Activated naive CD8-positive, alpha-beta T cell treated with anti-CD3 and anti-CD28 coated beads for 36 hours (primary cell): ENCODE results near the gene TET3. TPM values are rescaled to one million over a fixed set of nuclear protein-coding genes. Genes with fewer than 3 reads are reported as not detected.

Experiments
- DNase-seq: peaks from one replicate; pipeline ENCODE4 v3.0.0; 2021
- H3K27ac Mint-ChIP-seq: one replicate; pipeline ENCODE4 v1.8.0; 2022; ENCODE audit warnings: mild to moderate bottlenecking, moderate library complexity, mixed read lengths
- H3K27me3 Mint-ChIP-seq: one replicate; pipeline ENCODE4 v1.8.0; 2022; ENCODE audit warnings: mild to moderate bottlenecking, mixed read lengths
- H3K36me3 Mint-ChIP-seq: one replicate; pipeline ENCODE4 v1.8.0; 2021; ENCODE audit warnings: mild to moderate bottlenecking, mixed read lengths
- H3K4me1 Mint-ChIP-seq: one replicate; pipeline ENCODE4 v1.8.0; 2021; ENCODE audit warnings: mixed read lengths
- H3K4me3 Mint-ChIP-seq: one replicate; pipeline ENCODE4 v1.8.0; 2022; ENCODE audit warnings: mild to moderate bottlenecking, moderate library complexity, mixed read lengths
- H3K9me3 Mint-ChIP-seq: one replicate; pipeline ENCODE4 v1.8.0; 2022; ENCODE audit warnings: mixed read lengths
- total RNA-seq, 2 experiments: library from RNA; stranded (reverse); gene quantifications; one replicate each; pipeline ENCODE4 v1.2.3, GENCODE V29; 2021

TET3 gene
- total RNA-seq, 2 experiments from 2014 or later, result 14.8 TPM

DNA sequence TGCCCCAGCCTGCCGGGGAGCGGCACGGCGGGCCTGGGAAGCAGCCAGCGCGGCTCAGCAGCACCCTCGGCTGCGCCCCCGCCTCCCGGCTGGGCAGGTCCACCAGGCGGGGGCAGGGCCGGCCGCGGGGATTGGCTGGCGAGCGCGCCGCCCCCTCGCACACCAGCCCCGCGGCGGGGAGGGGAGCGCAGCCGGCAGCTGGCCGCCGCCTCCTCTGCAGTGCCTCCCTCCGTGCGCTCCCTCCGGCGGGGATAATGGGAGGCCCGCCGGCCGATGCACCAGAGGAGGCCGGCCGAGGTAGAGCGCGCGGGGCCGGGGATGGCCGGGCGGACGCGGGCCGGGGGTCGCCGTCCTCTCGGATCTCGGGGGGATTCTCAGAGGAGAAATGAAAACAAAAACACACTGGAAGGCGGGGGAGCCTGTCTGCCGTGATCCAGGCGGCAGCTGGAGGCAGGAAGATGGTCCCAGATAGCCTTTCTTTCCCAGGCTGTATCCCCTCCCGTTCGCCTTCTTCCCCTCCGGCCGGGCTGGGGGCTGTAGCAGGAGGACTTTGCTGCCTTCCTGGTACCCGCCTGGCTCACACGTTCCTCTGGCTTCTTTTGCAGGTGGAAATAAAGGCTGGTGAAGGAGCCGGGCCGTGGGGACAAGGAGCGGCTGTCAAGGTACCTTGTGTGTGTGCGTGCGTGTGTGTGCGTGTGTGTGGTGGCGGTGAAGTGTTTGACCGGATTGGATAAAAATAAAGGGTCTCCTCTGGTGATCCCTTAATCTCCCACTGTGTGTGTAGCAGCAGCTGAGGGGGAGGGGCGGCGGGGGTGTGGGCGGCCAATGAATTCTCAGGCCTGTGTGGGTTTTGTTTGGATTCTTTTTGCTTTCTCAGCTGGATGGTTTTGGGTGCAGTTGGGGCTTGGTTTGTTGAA lies 18.1 kb downstream of the TET3 start:
- H3K36me3 Mint-ChIP-seq, result peaks cover 8% of the 10 kb centered on the region
- no peaks in the 10 kb centered on the region for H3K27me3 Mint-ChIP-seq
- peak overlapping the region; percentile 81 for H3K4me3 Mint-ChIP-seq
- DNase-seq, result peak; percentile 91
- H3K27ac Mint-ChIP-seq, result peak overlapping the region; percentile 64
- H3K4me1 Mint-ChIP-seq, result peaks cover 76% of the 10 kb centered on the region
- no peaks in the 10 kb centered on the region for H3K9me3 Mint-ChIP-seq

DNA sequence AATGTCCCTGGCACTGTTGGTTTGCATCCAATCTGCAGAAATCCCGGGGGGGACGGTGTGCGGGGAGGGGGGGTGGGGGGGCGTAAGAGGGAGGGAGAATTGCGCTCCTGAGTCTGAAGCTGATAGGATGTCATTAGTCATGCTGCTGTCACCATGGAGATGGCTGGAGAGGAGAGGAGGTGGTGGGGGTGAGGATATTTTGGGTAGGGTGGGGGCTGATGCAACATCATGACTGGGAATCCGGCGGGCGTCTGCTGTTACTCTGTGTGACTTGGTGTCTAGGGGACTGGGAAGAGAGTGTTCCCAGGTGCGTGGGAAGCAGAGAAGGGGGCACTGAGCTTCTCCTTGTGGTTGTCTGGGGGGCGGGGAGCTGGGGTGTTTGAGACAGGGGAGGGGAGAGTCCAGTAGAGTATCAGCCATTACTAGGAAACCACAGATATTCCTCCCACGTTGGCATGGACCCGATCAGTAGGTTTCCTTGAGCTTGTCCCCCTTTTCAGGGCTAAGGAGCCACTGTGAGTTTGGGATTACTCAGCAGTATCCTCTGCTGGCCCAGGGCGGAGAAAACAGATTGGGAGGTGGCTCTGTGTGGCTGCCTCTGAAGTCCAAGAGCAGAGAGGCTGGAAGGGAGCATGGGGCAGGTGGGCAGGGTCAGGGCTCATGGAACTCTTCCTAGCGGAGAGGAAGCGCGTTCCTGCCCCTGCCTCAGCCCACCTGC lies 18.9 kb downstream of the TET3 start:
- peak overlapping the region; percentile 13 for H3K27ac Mint-ChIP-seq
- no peaks in the 10 kb centered on the region for H3K27me3 Mint-ChIP-seq
- H3K9me3 Mint-ChIP-seq, result no peaks in the 10 kb centered on the region
- peak overlapping the region; percentile 81 for H3K4me3 Mint-ChIP-seq
- peaks cover 69% of the 10 kb centered on the region for H3K4me1 Mint-ChIP-seq
- H3K36me3 Mint-ChIP-seq, result peaks cover 8% of the 10 kb centered on the region
- no peak for DNase-seq

- H3K27ac Mint-ChIP-seq, result no peak overlapping the region
These were observed 19.8 kb downstream of the TET3 start for GRCh38 chr2:74004212-74005182.

DNA sequence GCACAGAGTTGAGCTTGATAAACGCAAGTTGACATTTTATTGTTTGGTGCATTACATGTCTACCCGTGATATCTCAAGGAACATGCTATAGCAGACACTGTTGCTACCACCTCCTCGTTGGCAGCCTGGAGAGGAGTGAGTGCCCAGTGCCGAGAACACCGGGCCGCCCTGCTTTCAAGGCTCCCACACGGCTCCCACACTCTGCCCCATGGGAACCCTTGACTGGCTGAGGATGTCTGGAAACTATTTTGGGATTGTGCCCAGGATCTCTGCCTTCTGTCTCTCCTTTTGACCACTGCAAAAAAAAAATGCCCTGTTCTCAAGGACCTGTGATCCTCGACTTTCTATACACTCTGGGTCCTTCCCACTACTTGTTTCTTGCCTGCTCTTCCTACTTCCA lies 21.1 kb downstream of the TET3 start:
- Mint-ChIP-seq H3K9me3 (no peaks in the 10 kb centered on the region), H3K4me3 (no peak overlapping the region), H3K27me3 (no peaks in the 10 kb centered on the region), H3K4me1 (peaks cover 59% of the 10 kb centered on the region), H3K36me3 (peaks cover 8% of the 10 kb centered on the region), H3K27ac (no peak overlapping the region)
- DNase-seq, result no peak

More at GRCh38 chr2:74004212-74005182, 19.8 kb downstream of the TET3 start:
- H3K36me3 Mint-ChIP-seq, result peaks cover 8% of the 10 kb centered on the region
- no peak overlapping the region for H3K4me3 Mint-ChIP-seq
- DNase-seq, result no peak
- H3K27me3 Mint-ChIP-seq, result no peaks in the 10 kb centered on the region
- H3K9me3 Mint-ChIP-seq, result no peaks in the 10 kb centered on the region
- H3K4me1 Mint-ChIP-seq, result peaks cover 61% of the 10 kb centered on the region

DNA sequence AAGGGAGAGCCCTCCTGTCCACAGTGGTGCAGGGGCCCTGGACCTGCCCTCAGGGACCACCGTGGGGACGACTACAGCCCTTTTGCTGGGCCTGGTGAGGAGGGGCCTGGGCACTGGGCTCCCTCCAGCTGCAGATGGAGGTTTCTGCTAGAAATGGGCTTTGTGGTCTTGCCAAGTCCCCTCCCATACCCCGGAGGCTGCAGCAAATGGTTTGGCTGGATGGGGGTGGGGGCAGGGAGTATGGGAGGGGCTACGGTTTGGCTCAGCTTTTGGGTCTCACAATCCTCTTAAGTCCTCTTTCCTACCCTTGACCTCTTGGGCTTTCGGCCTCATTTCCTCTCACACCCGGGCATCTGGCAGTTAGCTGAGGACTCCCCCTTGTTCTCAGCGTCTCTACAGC lies 21.7 kb downstream of the TET3 start:
- Mint-ChIP-seq H3K27me3 (no peaks in the 10 kb centered on the region), H3K36me3 (peaks cover 8% of the 10 kb centered on the region), H3K4me1 (peaks cover 55% of the 10 kb centered on the region), H3K27ac (no peak overlapping the region), H3K4me3 (no peak overlapping the region), H3K9me3 (no peaks in the 10 kb centered on the region)
- no peak for DNase-seq

DNA sequence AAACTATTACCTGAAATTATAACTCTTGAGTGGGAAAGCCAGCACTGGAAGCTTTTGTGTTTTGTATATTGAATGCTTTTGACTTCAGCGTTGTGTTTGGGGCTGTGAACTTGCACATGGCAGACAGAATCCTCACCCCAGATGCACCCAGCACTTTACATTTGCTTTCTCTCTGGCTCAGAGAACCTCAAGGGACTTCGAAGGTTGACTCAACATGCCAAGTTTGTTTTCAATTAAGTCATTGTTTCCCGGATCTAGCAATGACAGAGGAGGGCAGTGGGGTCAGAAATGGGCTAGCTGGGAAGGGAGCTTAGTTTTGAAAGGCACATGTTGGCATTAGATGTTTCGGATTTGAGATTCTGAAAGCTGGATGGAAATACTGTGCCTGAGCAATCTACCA lies 22.4 kb downstream of the TET3 start:
- no peak overlapping the region for H3K4me3 Mint-ChIP-seq
- peaks cover 53% of the 10 kb centered on the region for H3K4me1 Mint-ChIP-seq
- no peak for DNase-seq
- H3K36me3 Mint-ChIP-seq, result peaks cover 8% of the 10 kb centered on the region
- no peaks in the 10 kb centered on the region for H3K27me3 Mint-ChIP-seq
- no peaks in the 10 kb centered on the region for H3K9me3 Mint-ChIP-seq
- no peak overlapping the region for H3K27ac Mint-ChIP-seq

GRCh38 chr2:74007711-74008110 lies 23.0 kb downstream of the TET3 start:
- Mint-ChIP-seq H3K27ac (no peak overlapping the region), H3K4me3 (no peak overlapping the region), H3K9me3 (no peaks in the 10 kb centered on the region), H3K27me3 (no peaks in the 10 kb centered on the region), H3K36me3 (peaks cover 8% of the 10 kb centered on the region), H3K4me1 (peaks cover 55% of the 10 kb centered on the region)
- DNase-seq, result no peak

- DNase-seq, result no peak
- Mint-ChIP-seq H3K27me3 (no peaks in the 10 kb centered on the region), H3K4me3 (no peak overlapping the region), H3K36me3 (peaks cover 7% of the 10 kb centered on the region), H3K27ac (no peak overlapping the region), H3K9me3 (no peaks in the 10 kb centered on the region), H3K4me1 (peaks cover 45% of the 10 kb centered on the region)
These were observed 24.2 kb downstream of the TET3 start for GRCh38 chr2:74008761-74009395.

- no peak overlapping the region for H3K4me3 Mint-ChIP-seq
- peaks cover 5% of the 10 kb centered on the region for H3K36me3 Mint-ChIP-seq
- peaks cover 41% of the 10 kb centered on the region for H3K4me1 Mint-ChIP-seq
- H3K9me3 Mint-ChIP-seq, result no peaks in the 10 kb centered on the region
- no peak for DNase-seq
- no peaks in the 10 kb centered on the region for H3K27me3 Mint-ChIP-seq
- H3K27ac Mint-ChIP-seq, result no peak overlapping the region
These were observed 24.9 kb downstream of the TET3 start for GRCh38 chr2:74009577-74009976.

DNA sequence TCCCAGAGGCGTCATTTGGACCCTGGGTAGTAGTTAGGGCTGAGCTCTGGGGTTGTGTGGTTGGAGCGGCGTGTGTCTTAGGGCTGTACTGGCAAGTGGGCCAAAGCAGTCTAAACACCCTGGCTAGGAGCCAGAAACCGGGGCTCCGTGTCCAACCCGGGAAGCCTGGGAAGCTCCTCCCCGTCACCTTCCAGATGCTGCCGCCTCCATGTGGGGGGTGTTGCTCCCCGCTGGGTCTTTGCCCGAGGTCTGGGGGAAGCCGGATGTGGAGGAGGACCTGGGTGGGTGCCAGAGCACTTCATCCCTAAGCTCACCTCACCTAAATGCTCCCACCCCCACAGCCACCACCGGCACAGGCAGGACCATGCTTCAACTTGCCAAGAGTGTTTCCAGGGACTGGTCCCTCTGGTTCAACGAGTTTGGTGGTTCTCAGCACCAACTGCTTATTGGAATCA lies 25.4 kb downstream of the TET3 start:
- peaks cover 40% of the 10 kb centered on the region for H3K4me1 Mint-ChIP-seq
- no peak overlapping the region for H3K4me3 Mint-ChIP-seq
- no peaks in the 10 kb centered on the region for H3K27me3 Mint-ChIP-seq
- H3K36me3 Mint-ChIP-seq, result peaks cover 3% of the 10 kb centered on the region
- H3K27ac Mint-ChIP-seq, result no peak overlapping the region
- no peaks in the 10 kb centered on the region for H3K9me3 Mint-ChIP-seq
- no peak for DNase-seq

DNA sequence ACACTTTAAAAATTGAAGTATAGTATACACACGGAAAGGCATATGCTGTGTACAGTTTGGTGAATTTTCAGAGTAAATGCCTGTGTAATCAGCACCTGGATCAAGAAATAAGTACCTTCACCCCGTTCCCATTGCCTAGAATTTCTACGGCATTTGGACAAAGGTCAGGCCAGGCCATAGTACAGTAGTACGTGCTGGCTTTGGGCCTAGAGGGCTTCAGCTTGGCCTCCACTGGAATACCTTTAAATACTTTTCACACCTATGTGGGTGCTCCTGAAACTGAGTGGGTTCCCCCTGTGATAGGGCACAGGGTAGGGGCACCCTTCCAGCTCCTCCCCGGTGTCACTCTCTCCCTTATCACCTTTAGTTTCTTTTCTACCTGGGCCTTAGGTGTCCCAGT lies 26.5 kb downstream of the TET3 start:
- Mint-ChIP-seq H3K4me1 (peaks cover 37% of the 10 kb centered on the region), H3K27me3 (no peaks in the 10 kb centered on the region), H3K9me3 (no peaks in the 10 kb centered on the region), H3K27ac (no peak overlapping the region), H3K36me3 (no peaks in the 10 kb centered on the region), H3K4me3 (no peak overlapping the region)
- DNase-seq, result no peak

DNA sequence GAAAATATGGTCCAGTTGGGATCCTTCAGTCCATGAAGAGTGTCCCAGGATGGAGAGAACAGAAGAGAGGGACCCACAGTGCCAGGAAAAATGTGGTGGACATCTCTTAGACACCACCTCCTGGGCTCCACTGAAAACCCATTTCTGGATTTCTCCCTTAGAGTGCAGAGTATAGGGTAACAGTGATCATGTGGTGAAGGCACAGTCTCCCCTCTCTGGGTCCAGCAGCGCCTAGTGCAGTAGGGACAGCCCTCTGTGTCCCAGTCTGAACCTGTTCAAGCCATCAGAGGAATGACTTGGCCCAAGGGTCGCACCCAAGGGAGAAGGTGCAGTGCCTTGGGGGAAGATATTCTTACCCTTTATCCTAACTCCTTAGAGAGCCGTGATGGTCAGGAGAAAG lies 30.1 kb downstream of the TET3 start:
- H3K4me1 Mint-ChIP-seq, result peaks cover 35% of the 10 kb centered on the region
- H3K9me3 Mint-ChIP-seq, result no peaks in the 10 kb centered on the region
- peaks cover 12% of the 10 kb centered on the region for H3K36me3 Mint-ChIP-seq
- DNase-seq, result no peak
- no peak overlapping the region for H3K4me3 Mint-ChIP-seq
- H3K27me3 Mint-ChIP-seq, result no peaks in the 10 kb centered on the region
- H3K27ac Mint-ChIP-seq, result no peak overlapping the region

DNA sequence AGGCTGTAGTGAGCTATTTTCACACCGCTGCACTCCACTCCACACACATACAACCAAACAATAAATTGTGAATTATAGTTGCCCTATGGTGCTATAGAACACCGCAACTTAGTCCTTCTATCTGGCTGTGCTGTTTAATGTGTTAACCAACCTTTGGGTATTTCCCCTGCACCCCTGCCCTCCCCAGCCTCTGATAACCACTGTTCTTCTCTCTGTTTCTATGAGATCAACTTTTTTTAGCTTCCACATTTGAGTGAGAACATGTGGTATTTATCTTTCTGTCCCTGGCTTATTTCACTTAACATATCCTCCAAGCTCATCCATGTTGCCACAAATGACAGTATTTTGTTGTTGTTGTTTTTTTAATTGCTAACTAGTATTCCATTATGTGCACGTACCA lies 32.5 kb downstream of the TET3 start:
- no peak for DNase-seq
- H3K4me3 Mint-ChIP-seq, result no peak overlapping the region
- no peak overlapping the region for H3K27ac Mint-ChIP-seq
- H3K27me3 Mint-ChIP-seq, result no peaks in the 10 kb centered on the region
- H3K4me1 Mint-ChIP-seq, result peaks cover 39% of the 10 kb centered on the region
- H3K36me3 Mint-ChIP-seq, result peaks cover 15% of the 10 kb centered on the region
- no peaks in the 10 kb centered on the region for H3K9me3 Mint-ChIP-seq

- no peak for DNase-seq
- Mint-ChIP-seq H3K27me3 (no peaks in the 10 kb centered on the region), H3K27ac (no peak overlapping the region), H3K9me3 (no peaks in the 10 kb centered on the region), H3K4me3 (no peak overlapping the region), H3K36me3 (peaks cover 17% of the 10 kb centered on the region), H3K4me1 (peaks cover 50% of the 10 kb centered on the region)
These were observed 34.8 kb downstream of the TET3 start for GRCh38 chr2:74019516-74019915.
